Peyer's patch (tissue), 4 donors: ENCODE data around the gene PGGT1B. TPM values are rescaled to one million over a fixed set of nuclear protein-coding genes. Genes with fewer than 3 reads are reported as not detected.
A peak's percentile ranks its signal among the peaks of the same experiment; 100 is the strongest.

ENCODE experiments used
- DNase-seq, 3 donors: peaks; one replicate each; pipeline ENCODE4 v3.0.0-alpha.2; 2017 to 2019
- H3K27ac ChIP-seq, 4 donors: fragments of 200-600 bp; sonication (generic); one replicate each; pipeline ENCODE4 v1.5.1; 2016 to 2019
- H3K27me3 ChIP-seq, 2 donors: fragments of 200-600 bp; sonication (generic); one replicate each; pipeline ENCODE4 v1.5.1; 2019
- H3K36me3 ChIP-seq, 3 donors: fragments of 200-600 bp; sonication (generic); one replicate each; pipeline ENCODE4 v1.5.1; 2016 to 2019
- H3K4me1 ChIP-seq, 4 donors: fragments of 200-600 bp; sonication (generic); one replicate each; pipeline ENCODE4 v1.5.1; 2016 to 2019
- H3K4me3 ChIP-seq, 4 donors: fragments of 200-600 bp; sonication (generic); 1 replicate in 3 of 4; 2 replicates in 1 of 4; pipeline ENCODE4 v1.5.1; 2016 to 2019; ENCODE audit warnings: mild to moderate bottlenecking in 1 of 4
- H3K9me3 ChIP-seq, 4 donors: fragments of 200-600 bp; sonication (generic); one replicate each; pipeline ENCODE4 v1.5.1; 2016 to 2019; ENCODE audit warnings: mild to moderate bottlenecking in 1 of 4
- CTCF ChIP-seq, 6 experiments: fragments of 450-650 bp in 4 of 6; fragments of 200-600 bp in 2 of 6; sonication (generic) in 1 of 6; IDR thresholded peaks; one replicate each; pipeline ENCODE4 v1.5.1; 2017 to 2019; ENCODE audit warnings: antibody characterized with exemption in 6 of 6, mild to moderate bottlenecking in 3 of 6, moderate library complexity in 1 of 6
- POLR2A ChIP-seq, 2 donors: fragments of 450-650 bp; IDR thresholded peaks; one replicate each; pipeline ENCODE4 v1.5.1; 2017; ENCODE audit warnings: antibody characterized with exemption in 2 of 2, mild to moderate bottlenecking in 2 of 2, moderate library complexity in 2 of 2
- total RNA-seq, 4 donors: library from RNA; depleted of rRNA; stranded (reverse); fragments of >200 nt; gene quantifications; one replicate each; pipeline ENCODE4 v1.1.0, GENCODE V29; 2016

The PGGT1B gene
- total RNA-seq, 4 donors from 2014 or later = 12.8 to 34.7 (median 16.5) TPM

- Histone ChIP-seq H3K9me3 (no peaks in the 10 kb centered on the region), H3K36me3 (peaks cover 0 to 8% (median 0%) of the 10 kb centered on the region in 3 donors), H3K4me1 (no peaks in the 10 kb centered on the region), H3K4me3 (no peak overlapping the region), H3K27ac (no peak overlapping the region), H3K27me3 (no peaks in the 10 kb centered on the region)
- no peak for TF ChIP-seq CTCF (IDR thresholded peaks at IDR 0.05)
- no peak for TF ChIP-seq POLR2A (IDR thresholded peaks at IDR 0.05)
- no peak for DNase-seq
Observed at GRCh38 chr5:115267617-115268016, 4.9 kb upstream of the PGGT1B start.

GRCh38 chr5:115265220-115265619 lies 2.5 kb upstream of the PGGT1B start:
- no peaks in the 10 kb centered on the region for H3K9me3 ChIP-seq
- no peak for DNase-seq
- peaks cover 0 to 17% (median 5%) of the 10 kb centered on the region in 4 donors for H3K4me1 ChIP-seq
- no peak overlapping the region for H3K27ac ChIP-seq
- no peak overlapping the region for H3K4me3 ChIP-seq
- no peak for TF ChIP-seq CTCF (IDR thresholded peaks at IDR 0.05)
- TF ChIP-seq POLR2A (IDR thresholded peaks at IDR 0.05) = no peak
- peaks cover 0 to 8% (median 0%) of the 10 kb centered on the region in 3 donors for H3K36me3 ChIP-seq
- no peaks in the 10 kb centered on the region for H3K27me3 ChIP-seq

- Histone ChIP-seq H3K36me3 (peaks cover 0 to 8% (median 0%) of the 10 kb centered on the region in 3 donors), H3K4me1 (peaks cover 0 to 21% (median 5%) of the 10 kb centered on the region in 4 donors), H3K9me3 (no peaks in the 10 kb centered on the region), H3K4me3 (no peak overlapping the region), H3K27me3 (no peaks in the 10 kb centered on the region), H3K27ac (no peak overlapping the region)
- no peak for TF ChIP-seq POLR2A (IDR thresholded peaks at IDR 0.05)
- TF ChIP-seq CTCF (IDR thresholded peaks at IDR 0.05) = no peak
- no peak for DNase-seq
Observed at GRCh38 chr5:115264786-115265185, 2.1 kb upstream of the PGGT1B start.

GRCh38 chr5:115263078-115263380 lies 352 bp upstream of the PGGT1B start:
- peaks cover 0 to 21% (median 5%) of the 10 kb centered on the region in 4 donors for H3K4me1 ChIP-seq
- no peaks in the 10 kb centered on the region for H3K27me3 ChIP-seq
- peak overlapping the region; percentile 82 to 91 (median 84) for H3K27ac ChIP-seq
- peaks cover 0 to 8% (median 0%) of the 10 kb centered on the region in 3 donors for H3K36me3 ChIP-seq
- TF ChIP-seq POLR2A (IDR thresholded peaks at IDR 0.05) = no peak
- TF ChIP-seq CTCF (IDR thresholded peaks at IDR 0.05) = no peak
- H3K4me3 ChIP-seq = peak overlapping the region; percentile 73 to 89 (median 86)
- no peak for DNase-seq
- H3K9me3 ChIP-seq = no peaks in the 10 kb centered on the region

- H3K4me1 ChIP-seq = peaks cover 0 to 21% (median 5%) of the 10 kb centered on the region in 4 donors
- peak overlapping the region; percentile 73 to 89 (median 86) for H3K4me3 ChIP-seq
- DNase-seq = no peak
Observed at GRCh38 chr5:115262011-115262320, 711 bp downstream of the PGGT1B start.

More at GRCh38 chr5:115262011-115262320, 711 bp downstream of the PGGT1B start:
- Histone ChIP-seq H3K27me3 (no peaks in the 10 kb centered on the region), H3K9me3 (no peaks in the 10 kb centered on the region), H3K27ac (peak overlapping the region; percentile 82 to 91 (median 84)), H3K36me3 (peaks cover 0 to 2% (median 0%) of the 10 kb centered on the region in 3 donors)
- TF ChIP-seq POLR2A (IDR thresholded peaks at IDR 0.05) (no peak), CTCF (IDR thresholded peaks at IDR 0.05) (no peak)
